Osteoblast (primary cell): Measurements from ENCODE around the gene LRRC45. TPM values are rescaled to one million over a fixed set of nuclear protein-coding genes. Genes with fewer than 3 reads are reported as not detected.

Source experiments
- DNase-seq: peaks from one replicate; pipeline ENCODE4 v3.0.0; 2011; ENCODE audit warnings: low spot score, mixed read lengths; ENCODE audit not compliant: insufficient read length; ENCODE audit errors: missing footprints
- H2AFZ ChIP-seq: 2 replicates; pipeline ENCODE4 v1.6.0; 2011; ENCODE audit warnings: mild to moderate bottlenecking, low read length
- H3K27ac ChIP-seq: 2 replicates; pipeline ENCODE4 v1.5.1; 2011; ENCODE audit warnings: mild to moderate bottlenecking, low read depth, low read length, moderate library complexity
- H3K27me3 ChIP-seq: 2 replicates; pipeline ENCODE4 v1.6.0; 2012; ENCODE audit warnings: mild to moderate bottlenecking, control low read depth, inconsistent platforms, low read length, moderate library complexity; ENCODE audit not compliant: insufficient read depth
- H3K36me3 ChIP-seq: 2 replicates; pipeline ENCODE4 v1.5.1; 2011; ENCODE audit warnings: mild to moderate bottlenecking, low read length, control low read depth, moderate library complexity; ENCODE audit not compliant: insufficient read depth
- H3K4me1 ChIP-seq: 2 replicates; pipeline ENCODE4 v1.5.1; 2011; ENCODE audit warnings: mild to moderate bottlenecking, low read length, control low read depth, moderate library complexity; ENCODE audit not compliant: insufficient read depth
- H3K4me2 ChIP-seq: 2 replicates; pipeline ENCODE4 v1.6.0; 2011; ENCODE audit warnings: mild to moderate bottlenecking, low read length; ENCODE audit not compliant: insufficient read depth
- H3K4me3 ChIP-seq: fragments of 200-600 bp; sonication (generic); 3 replicates; pipeline ENCODE4 v1.5.1; 2012; ENCODE audit warnings: mild to moderate bottlenecking, low read length, inconsistent platforms; ENCODE audit not compliant: insufficient read depth
- H3K79me2 ChIP-seq: 2 replicates; pipeline ENCODE4 v1.6.0; 2012; ENCODE audit warnings: mild to moderate bottlenecking, low read length, control low read depth, inconsistent platforms; ENCODE audit not compliant: insufficient read depth
- H3K9me3 ChIP-seq: 2 replicates; pipeline ENCODE4 v1.5.1; 2011; ENCODE audit warnings: low read depth, low read length, control low read depth
- H4K20me1 ChIP-seq: 2 replicates; pipeline ENCODE4 v1.6.0; 2012; ENCODE audit warnings: mild to moderate bottlenecking, low read length, control low read depth; ENCODE audit not compliant: insufficient read depth
- total RNA-seq: library from RNA; depleted of rRNA; stranded (reverse); fragments of >200 nt; gene quantifications from 2 replicates; pipeline ENCODE4 v1.2.3, GENCODE V29; 2012
- TF ChIP-seq, protein P1 (sequence below): IDR thresholded peaks from 2 replicates; pipeline ENCODE4 v1.5.1; 2011; ENCODE audit warnings: mild to moderate bottlenecking, low read depth, low read length, moderate library complexity; ENCODE audit errors: extremely low read depth

LRRC45 gene
- total RNA-seq, 1 donor = 13.4 TPM

DNA sequence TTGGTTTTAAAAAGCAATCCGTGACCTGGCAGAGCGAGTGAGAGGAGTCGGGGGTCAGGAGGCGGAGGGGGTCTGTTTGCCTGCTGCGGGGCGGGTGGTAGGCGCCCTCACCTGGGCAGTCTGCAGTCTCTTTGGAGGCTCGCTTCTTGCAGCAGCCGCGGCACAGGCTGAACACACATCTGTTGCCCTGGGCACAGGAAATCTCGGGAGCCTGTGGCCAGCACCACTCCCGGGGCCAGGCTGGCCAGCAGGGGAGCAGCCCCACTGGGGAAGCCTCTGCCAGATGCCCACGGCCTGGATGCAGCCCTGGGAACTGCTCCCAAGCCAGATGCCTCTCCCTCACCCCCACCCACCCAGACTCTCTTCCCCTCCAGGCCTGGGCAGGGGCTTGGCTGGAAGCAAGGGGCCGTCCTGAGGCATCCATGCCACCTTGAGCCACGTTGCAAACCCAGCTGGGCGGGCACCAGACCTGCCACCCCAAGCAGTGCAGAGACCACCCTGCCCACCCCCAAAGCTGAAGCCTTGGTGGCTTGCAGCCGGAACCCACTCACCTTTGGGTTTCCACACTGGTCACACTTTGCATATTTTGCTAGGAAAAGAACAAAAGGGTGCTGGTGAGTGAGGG is 35.2 kb downstream of the LRRC45 start:
- peaks cover 46% of the 10 kb centered on the region for H3K36me3 ChIP-seq
- no peak overlapping the region for H2AFZ ChIP-seq
- H3K9me3 ChIP-seq = no peaks in the 10 kb centered on the region
- no peak overlapping the region for H3K4me2 ChIP-seq
- DNase-seq = peak; percentile 84
- no peak overlapping the region for H3K4me3 ChIP-seq
- H3K79me2 ChIP-seq = peaks cover 16% of the 10 kb centered on the region
- no peak overlapping the region for H3K27ac ChIP-seq
- peaks cover 3% of the 10 kb centered on the region for H4K20me1 ChIP-seq
- TF ChIP-seq, protein P1, sequence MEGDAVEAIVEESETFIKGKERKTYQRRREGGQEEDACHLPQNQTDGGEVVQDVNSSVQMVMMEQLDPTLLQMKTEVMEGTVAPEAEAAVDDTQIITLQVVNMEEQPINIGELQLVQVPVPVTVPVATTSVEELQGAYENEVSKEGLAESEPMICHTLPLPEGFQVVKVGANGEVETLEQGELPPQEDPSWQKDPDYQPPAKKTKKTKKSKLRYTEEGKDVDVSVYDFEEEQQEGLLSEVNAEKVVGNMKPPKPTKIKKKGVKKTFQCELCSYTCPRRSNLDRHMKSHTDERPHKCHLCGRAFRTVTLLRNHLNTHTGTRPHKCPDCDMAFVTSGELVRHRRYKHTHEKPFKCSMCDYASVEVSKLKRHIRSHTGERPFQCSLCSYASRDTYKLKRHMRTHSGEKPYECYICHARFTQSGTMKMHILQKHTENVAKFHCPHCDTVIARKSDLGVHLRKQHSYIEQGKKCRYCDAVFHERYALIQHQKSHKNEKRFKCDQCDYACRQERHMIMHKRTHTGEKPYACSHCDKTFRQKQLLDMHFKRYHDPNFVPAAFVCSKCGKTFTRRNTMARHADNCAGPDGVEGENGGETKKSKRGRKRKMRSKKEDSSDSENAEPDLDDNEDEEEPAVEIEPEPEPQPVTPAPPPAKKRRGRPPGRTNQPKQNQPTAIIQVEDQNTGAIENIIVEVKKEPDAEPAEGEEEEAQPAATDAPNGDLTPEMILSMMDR = no peak
- H3K27me3 ChIP-seq = no peaks in the 10 kb centered on the region
- H3K4me1 ChIP-seq = peaks cover under 1% of the 10 kb centered on the region

DNA sequence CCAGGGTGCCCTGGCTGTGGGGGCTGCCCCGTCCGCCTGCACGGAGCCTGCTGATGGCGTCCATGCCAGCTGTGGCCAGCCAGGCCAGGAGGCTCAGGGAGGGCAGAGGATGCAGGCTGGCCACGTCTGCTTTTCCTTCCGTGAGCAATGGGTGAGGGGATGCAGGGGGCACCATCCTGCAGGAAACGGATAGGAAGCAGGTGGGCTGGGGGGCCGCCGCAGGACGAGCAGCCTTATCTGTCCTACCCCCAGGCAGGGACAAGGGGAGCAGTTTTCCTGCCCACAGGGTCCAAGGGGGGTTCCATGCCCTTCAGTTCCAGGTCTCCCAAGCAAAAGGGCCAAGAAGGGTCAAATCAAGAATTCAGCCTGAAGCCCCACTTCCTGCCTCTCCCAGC is 35.7 kb downstream of the LRRC45 start:
- H3K4me1 ChIP-seq = no peaks in the 10 kb centered on the region
- H2AFZ ChIP-seq = no peak overlapping the region
- H3K79me2 ChIP-seq = peaks cover 16% of the 10 kb centered on the region
- no peak overlapping the region for H3K4me2 ChIP-seq
- H3K4me3 ChIP-seq = no peak overlapping the region
- TF ChIP-seq, protein P1 = no peak
- peaks cover 3% of the 10 kb centered on the region for H4K20me1 ChIP-seq
- no peaks in the 10 kb centered on the region for H3K9me3 ChIP-seq
- DNase-seq = peak; percentile 81
- H3K27me3 ChIP-seq = no peaks in the 10 kb centered on the region
- H3K36me3 ChIP-seq = peaks cover 50% of the 10 kb centered on the region
- H3K27ac ChIP-seq = no peak overlapping the region

DNA sequence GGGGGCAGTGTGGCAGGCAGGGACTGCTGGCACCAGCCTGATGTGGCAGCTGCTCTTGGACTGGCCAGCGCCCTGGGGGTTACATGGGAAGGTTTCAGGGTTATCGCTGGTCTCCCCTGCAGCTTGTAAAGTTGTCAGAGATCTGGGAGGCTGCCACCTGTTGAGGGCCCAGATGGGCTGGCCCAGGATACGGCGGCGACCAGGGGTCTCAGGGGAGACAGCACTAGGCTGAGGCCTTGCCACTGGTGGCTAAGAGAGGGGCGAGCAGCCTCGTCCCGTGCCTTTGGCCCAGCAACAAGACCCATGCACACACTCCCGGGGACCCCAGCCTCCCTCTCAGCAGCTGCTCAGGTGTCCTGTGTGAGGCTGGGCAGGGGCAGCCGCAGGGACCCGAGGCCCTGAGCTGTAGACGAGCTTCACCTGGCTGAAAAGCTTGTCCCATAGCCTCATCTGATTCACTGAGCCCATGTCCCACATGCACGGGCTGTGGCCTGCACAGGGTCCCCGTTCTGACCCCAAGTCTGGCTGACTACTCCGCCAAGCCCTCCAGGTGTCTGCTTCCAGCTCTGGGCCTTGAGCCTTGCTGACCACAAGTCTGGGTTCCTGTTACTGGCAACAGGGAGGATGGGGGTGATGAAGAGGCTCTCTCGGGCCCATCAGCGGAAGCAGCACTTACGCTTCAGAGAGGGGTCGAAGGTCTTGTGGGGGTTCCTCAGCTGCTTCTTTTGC is 36.3 kb downstream of the LRRC45 start:
- peaks cover 16% of the 10 kb centered on the region for H3K79me2 ChIP-seq
- peaks cover 2% of the 10 kb centered on the region for H3K4me1 ChIP-seq
- TF ChIP-seq, protein P1 = no peak
- H3K4me2 ChIP-seq = no peak overlapping the region
- no peak overlapping the region for H2AFZ ChIP-seq
- peaks cover 49% of the 10 kb centered on the region for H3K36me3 ChIP-seq
- H3K4me3 ChIP-seq = no peak overlapping the region
- H4K20me1 ChIP-seq = peaks cover 7% of the 10 kb centered on the region
- H3K27me3 ChIP-seq = no peaks in the 10 kb centered on the region
- DNase-seq = peak; percentile 77
- no peak overlapping the region for H3K27ac ChIP-seq
- no peaks in the 10 kb centered on the region for H3K9me3 ChIP-seq

DNA sequence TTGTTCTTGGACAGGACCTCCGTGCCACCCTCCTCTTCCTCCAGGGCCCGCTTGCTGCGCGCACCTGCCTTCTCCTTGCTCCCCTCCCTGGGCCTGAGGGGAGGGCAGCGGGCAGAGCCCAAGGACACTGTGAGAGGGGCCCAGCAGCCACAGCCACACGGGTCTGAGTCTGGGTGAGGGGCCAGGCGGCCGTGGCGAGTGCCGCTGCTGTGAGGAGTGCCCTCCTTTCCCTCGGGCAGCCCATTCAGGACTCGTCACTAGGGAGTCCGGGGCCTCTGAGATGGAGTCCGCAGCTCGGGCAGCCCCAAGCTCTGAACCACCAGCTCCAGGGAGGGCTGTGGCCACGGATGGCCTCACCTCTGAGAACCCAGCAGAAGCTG is 36.9 kb downstream of the LRRC45 start:
- Histone ChIP-seq H3K9me3 (no peaks in the 10 kb centered on the region), H3K27ac (no peak overlapping the region), H2AFZ (no peak overlapping the region), H3K27me3 (no peaks in the 10 kb centered on the region), H3K79me2 (peaks cover 19% of the 10 kb centered on the region), H3K4me1 (peaks cover 8% of the 10 kb centered on the region), H3K4me2 (no peak overlapping the region), H4K20me1 (peaks cover 7% of the 10 kb centered on the region), H3K4me3 (no peak overlapping the region), H3K36me3 (peaks cover 44% of the 10 kb centered on the region)
- peak; percentile 73 for DNase-seq
- TF ChIP-seq, protein P1 = no peak
